HG03108 (cell line): ENCODE data around the gene ABHD1.
"Not testable (repeated sequence)": the region's sequence is repeated elsewhere in the genome, so short reads cannot be mapped to it uniquely, and the experiment has no call there.

Experiments
- ATAC-seq: cut with Tn5 transposase; IDR thresholded peaks from one replicate; pipeline ENCODE4 v1.9.1; 2021; ENCODE audit warnings: moderate library complexity; ENCODE audit not compliant: unreplicated experiment

ABHD1 gene

DNA sequence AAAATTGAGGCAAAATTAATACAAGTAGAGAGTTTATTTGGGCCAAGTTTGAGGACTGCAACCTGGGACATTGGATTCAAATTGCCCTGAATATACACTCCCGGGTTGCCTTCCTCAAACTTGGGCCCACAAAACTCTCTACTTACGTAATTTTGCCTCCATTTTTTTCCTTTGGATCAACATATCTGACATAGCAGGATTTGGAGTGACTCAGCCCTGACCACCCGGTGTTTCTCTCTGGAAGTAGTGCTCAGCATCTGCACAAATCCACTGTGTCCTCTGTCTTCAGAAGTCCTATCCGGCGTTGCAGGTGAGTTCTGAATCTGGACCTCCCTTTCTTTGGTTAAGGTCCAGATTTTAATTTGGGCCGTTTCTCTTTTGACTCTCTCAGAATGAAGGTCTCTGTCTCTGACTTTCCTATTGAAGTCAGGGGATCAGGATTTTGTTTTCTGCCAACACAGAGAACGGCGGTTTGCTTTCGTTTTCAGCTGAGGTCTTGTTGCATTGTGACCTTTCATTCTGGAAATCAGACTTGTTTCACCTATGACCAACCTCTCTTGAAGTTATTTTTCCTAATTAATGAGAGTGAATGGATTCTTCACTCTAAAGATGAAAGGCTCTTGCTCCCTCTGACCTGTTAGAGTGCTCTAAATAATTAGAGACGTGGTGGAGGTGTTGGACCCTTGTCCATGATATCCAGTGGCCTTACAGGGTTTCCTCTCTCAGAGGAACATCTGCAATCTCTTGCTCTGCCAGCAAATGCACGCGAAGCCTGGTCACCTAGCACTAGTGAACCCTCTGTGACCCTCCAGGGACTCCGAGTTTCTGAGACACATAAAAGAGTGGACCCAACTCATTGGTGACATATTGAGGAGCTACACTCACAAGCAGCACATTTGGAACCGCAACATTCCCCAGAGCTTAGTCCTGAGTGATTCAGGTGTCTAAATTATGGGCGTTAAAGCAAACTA is 38.8 kb downstream of the ABHD1 start:
- ATAC-seq: no peak

DNA sequence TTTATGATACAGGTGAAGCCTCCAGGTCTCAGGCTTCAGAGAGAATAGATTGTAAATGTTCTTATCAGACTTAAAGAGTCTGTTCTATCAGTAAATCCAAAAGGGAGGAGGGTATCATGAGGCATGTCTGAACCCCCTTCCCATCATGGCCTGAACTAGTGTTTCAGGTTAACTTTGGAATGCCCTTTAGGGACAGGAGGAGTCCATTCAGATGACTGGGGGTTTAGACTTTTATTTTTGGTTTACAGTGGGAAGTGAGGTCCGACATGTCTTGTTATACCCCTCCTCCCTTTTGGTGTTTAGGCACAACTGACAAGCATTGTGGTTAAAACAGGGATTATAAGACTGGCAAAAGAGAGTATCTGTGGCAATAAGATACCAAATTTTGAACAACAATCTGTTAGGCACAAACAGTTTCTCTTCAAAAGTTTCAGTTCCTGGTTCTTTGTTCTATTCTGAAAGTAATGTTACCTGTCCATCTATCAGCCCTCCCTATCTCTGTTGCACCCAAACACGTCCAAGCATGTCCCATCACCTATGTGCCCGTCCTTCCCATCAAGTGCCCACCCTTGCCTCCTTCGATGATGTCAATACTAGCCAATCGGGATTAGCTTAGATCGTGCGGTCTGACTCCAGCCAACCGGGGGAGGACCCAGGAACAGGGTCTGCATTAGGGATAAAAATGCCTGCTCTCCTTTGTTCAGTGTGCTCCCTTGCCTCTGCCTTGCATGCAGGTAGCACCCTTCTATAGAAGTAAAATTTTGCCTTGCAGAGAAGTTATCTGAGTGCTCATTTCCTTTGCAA is 41.5 kb downstream of the ABHD1 start:
- no peak for ATAC-seq

GRCh38 chr2:27170581-27171337 is 47.1 kb downstream of the ABHD1 start:
- ATAC-seq: no peak

DNA sequence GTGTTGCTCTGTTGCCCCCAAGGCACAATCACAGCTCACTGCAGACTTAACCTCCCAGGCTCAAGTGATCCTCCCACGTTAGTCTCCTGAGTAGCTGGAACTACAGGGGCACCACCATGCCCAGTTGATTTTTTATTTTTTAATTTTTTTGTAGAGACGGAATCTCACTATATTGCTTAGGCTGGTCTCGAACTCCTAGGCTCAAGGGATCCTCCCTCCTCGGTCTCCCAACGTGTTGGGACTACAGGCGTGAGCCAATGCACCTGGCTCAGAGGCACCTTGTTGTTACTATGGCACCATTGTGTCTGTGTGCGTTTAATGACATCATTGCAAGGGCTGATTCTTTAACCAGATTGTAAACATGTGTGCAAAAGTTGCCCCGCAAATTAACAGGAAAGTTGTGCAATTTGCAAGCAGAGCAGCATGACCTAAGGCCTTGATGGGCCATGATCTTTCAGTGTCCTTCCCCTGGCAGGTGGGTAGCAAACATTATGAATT is 47.8 kb downstream of the ABHD1 start:
- ATAC-seq: no peak

DNA sequence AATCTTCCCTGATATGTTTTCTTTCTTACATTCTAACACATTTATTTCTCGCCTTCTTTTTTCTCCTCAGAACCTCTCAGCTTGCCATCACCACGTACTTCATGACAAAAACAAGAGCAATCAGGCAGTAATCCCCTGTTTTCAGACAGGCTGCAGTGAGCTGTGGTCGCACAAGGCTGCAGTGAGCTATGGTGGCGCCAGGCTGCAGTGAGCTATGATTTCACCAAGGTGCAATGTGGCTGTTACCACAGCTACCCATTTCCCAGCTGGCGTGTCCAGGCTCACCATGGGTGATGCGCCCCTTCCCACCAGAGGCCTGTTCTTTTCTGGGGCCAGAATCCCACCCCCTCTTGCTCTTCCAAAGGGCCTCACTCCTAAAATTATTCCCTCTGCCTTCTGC is 51.0 kb downstream of the ABHD1 start:
- ATAC-seq: no peak

DNA sequence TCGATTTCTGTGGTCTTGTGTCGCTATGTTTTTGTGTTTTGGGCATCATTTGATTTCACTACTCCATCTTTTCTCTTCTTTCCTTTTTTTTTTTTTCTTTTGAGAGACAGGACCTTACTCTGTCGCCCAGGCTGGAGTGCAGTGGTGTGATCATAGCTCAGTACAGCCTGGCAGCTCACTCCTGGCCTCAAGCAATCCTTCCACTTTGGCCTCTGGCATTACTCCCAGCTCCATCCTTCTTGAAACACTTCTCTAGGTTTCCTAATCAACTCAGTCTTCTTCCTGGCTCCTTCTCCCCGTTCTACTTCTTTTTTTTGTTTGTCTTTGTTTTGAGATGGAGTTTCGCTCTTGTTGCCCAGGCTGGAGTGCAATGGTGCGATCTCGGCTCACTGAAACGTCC is 51.7 kb downstream of the ABHD1 start:
- ATAC-seq: no peak

GRCh38 chr2:27175781-27176180 is 52.2 kb downstream of the ABHD1 start:
- ATAC-seq: not testable (repeated sequence)

GRCh38 chr2:27177441-27178351 is 54.1 kb downstream of the ABHD1 start:
- ATAC-seq: no peak

- no peak for ATAC-seq
Observed at GRCh38 chr2:27178469-27178868, 54.9 kb downstream of the ABHD1 start.

DNA sequence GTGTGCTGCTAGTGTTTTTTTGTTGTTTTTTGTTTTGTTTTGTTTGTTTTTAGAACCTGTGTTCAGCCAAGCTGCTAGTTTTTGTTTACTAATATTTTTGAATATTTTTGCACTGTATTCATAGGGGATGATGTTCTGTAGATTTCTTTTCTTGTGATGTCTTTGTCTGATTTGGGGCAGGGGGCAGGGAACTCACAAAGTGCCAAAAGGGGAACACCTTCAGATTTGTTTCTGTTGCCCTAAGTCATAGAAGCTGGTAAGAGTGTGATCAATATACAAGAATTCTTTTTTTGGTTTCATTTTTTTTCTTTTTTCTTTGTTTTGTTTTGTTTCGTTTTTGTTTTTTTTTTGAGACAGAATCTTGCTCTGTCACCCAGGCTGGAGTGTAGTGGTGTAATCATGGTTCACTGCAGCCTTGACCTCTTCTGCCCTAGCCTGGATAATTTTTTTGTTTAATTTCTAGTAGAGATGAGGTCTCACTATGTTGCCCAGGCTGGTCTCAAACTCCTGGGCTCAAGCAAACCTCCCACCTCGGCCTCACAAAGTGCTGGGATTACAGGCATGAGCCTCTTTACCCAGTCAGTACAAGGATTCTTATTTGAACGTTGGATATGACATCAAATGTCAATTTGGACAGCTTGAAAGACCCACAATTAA is 55.9 kb downstream of the ABHD1 start:
- ATAC-seq: no peak
